Prostate gland (tissue), 2 donors: ENCODE results near the gene MAPKBP1.

Source experiments
- CTCF ChIP-seq, 4 experiments: fragments of 200-600 bp in 2 of 4; fragments of 450-650 bp in 2 of 4; sonication (generic) in 2 of 4; IDR thresholded peaks; 1 replicate in 3 of 4; 2 replicates in 1 of 4; pipeline ENCODE4 v1.5.1; 2016 to 2019; ENCODE audit warnings: antibody characterized with exemption in 4 of 4, mild to moderate bottlenecking in 2 of 4, moderate library complexity in 2 of 4
- POLR2A ChIP-seq: fragments of 450-650 bp; IDR thresholded peaks from one replicate; pipeline ENCODE4 v1.6.1; 2016; ENCODE audit warnings: antibody characterized with exemption, mild to moderate bottlenecking
- POLR2AphosphoS5 ChIP-seq: sonication (generic); formaldehyde crosslinking; IDR thresholded peaks from one replicate; pipeline ENCODE4 v1.6.1; 2017; ENCODE audit warnings: antibody characterized with exemption

DNA sequence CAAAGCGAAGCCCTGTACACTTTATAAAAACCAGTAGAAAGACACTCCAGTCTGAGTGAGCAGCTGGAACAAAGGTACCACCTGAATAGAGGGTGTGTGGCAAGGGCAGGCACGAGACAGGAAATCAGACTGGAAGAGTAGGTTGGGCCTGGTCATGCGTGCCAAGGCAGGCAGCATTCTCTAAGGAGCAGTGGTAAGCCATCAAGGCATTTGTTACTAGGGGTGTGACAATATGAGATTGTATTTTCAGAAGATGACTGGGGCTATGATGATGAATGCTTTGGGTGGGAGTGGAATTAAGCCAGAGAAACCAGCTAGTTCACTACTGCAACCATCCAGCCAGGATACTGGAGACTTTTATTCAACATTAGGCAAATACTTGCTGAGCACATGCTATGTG is 58.6 kb downstream of the MAPKBP1 start:
- TF ChIP-seq POLR2AphosphoS5 (peak; percentile 88), CTCF (IDR thresholded peaks at IDR 0.05) (no peak), POLR2A (no peak)
